ENCODE results near the gene CLCN7.
"Not testable (repeated sequence)": the region's sequence is repeated elsewhere in the genome, so short reads cannot be mapped to it uniquely, and the experiment has no call there.

Gene CLCN7

DNA sequence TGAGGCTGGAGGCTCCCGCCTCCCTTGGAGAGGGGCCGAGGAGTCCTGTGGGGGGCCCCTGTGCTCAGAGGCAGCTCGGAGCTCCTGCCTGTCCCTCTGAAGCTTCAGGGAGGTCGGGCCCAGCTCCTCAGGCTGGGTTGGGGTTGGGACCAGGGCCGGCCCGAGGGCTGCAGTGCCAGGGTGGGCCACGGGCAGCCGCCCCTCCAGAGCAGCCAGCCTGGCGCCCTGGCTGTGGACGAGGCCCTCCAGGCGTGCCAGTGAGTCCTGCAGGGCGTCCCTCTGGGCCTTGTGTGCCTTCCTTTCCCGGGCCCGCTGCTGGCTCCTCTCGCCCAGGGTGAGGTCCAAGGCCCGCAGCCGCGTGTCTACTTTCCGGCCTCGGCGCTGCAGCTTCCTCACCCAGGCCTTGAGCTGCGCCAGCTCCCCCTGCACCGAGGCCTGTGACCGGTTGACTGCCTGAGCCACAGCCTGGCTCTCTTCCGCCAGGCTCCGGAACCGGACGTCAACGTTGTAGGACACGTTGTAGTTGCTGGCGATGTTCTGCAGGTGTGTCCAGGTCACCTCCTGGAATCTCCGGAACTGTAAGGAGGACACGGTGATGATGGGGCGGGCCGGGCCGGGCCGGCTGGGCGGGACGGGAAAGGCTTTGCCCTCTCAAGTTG lies 12.7 kb upstream of the CLCN7 start:
- DNase-seq, result no peak

DNA sequence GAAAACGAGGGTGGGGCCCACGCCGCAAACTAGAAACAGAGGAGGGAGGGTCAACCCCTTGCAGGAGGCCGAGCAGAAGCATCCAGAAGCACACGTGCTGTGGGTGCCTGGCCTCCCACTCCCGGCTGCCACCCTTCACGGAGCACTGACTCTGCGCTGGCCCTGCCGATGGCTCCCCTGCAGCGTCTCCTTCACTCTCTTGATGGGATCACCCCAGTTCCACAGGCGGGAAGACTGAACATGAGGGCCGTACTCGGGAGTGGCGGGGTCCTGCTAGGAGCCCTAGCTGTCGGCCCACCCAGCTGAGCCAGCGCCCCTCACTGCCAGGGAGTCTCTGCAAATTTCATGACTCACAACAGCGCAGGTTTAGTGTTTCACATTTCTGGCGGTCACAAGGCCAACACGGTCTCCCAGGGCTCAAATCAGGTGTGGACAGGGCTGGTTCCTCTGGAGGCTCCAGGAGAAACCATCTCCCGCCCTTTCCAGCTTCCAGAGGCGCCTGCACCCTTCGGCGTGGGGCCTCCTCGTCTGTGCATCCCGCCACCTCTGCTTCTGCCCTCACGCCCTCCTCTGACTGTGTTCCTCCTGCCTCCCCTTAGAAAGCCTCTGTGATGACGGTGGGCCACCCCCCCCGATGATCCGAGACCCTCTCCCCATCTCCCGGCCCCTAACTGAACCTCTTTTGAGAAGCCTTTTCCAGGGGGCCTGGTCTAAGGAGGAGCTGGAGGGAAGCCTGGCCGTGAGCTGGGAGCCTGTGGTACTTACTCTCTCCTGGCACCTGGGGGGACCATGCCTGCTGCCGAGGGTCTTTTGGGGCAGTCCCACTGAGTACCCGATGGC lies 11.9 kb upstream of the CLCN7 start:
- no peak for DNase-seq

DNA sequence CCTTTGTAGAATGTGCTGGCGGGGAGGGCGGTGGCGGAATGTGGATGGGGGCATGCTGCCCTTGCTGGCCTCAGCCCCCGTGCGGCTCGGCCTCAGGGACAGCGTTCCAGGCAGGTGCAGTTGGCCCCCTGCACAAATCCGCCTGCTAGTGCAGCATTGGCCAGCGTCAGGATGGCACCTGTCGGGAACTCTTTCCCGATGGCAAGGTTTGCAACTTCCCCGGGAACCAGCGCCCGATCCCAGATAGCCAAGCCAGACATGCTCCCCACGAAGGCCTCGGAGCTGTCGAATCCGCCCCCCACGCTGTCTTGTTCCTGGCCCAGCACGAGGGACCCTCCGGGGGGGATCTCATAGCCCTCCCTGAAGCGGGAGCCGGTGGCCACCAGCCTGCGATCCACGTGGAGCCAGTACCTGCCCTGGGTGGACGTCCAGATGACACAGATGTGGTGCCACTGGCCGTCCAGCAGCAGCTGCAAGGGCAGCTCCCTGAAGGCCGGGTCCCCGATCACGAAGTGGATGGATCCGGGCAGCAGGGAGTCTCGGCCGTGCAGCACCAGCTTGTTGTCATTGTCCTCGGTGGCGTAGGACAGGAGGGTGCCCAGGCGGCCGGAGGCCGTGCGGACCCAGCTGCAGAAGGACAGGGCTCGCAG lies 11.1 kb upstream of the CLCN7 start:
- no peak for DNase-seq

DNA sequence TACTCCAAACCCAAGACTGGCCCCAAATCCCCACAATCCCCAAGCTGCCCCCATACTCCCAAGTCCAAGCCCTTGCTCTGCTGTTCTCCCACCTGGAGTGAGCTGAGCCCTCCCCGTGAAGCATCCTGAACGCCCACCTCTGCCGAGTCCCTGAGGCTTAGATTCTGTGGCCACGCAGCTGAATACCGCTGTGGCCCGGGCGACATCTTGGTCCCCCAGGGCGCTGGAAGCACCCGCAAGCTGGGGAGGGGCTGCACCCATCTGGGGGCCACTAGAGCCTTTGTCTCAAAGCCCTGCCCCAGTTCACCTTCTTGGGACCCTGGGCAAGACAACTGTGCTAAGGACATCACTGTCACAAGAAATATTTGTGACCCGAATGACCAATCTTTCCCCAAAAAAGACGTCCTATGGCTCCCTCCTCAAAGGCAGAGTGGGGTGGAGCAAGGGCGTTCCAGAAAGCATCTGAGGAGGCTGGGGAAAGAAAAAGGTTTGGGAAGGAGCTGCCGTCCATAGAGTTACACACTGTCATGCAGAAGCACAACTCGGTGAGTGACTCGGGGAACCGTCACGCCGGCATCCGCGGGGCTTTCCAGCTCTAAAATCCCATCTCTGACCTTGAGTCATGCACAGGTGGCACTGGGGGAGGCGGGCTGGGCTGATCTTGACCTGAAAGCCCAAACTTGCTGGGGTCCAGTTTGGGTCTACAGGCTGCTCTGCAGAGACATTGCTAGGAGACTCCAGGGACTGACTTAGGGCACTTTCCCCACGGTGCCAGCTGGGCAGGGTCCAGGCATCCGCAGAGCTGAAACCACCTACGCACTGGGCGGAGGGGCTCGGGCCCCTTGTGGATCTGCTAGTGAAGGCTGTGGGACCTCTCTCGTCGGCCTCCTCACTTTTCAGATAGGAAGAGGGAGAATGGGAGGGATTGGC lies 7.3 kb upstream of the CLCN7 start:
- no peak for DNase-seq

DNA sequence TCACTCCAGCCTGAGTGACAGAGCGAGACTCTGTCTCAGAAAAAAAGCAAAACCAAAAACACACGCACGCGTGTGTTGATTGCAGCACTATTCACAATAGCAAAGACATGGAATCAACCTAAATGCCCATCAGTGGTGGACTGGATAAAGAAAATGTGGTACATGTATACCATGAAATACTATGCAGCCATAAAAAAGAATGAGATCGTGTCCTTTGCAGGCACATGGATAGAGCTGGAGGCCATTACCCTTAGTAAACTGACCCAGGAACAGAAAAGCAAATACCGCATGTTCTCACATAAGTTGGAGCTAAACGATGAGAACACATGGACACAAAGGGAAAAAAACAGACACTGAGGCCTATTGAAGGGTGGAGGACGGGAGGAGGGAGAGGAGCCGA lies 4.1 kb upstream of the CLCN7 start:
- DNase-seq, result not testable (repeated sequence)

DNA sequence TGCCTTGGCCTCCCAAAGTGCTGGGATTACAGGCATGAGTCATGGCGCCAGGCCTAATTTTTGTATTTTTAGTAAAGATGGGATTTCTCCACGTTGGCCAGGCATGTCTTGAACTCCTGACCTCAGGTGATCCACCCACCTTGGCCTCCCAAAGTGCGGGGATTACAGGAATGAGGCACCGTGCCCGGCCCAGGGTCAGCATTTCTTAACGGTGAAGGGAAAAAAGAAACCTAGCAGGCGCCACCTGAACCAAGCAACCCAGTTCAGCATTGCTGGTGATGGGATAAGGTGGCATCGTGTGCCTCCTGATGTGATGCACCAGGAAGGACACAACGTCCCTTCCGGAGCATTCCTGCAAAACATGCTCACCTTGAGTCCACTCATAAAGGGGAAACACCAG lies 2.2 kb upstream of the CLCN7 start:
- no peak for DNase-seq

DNA sequence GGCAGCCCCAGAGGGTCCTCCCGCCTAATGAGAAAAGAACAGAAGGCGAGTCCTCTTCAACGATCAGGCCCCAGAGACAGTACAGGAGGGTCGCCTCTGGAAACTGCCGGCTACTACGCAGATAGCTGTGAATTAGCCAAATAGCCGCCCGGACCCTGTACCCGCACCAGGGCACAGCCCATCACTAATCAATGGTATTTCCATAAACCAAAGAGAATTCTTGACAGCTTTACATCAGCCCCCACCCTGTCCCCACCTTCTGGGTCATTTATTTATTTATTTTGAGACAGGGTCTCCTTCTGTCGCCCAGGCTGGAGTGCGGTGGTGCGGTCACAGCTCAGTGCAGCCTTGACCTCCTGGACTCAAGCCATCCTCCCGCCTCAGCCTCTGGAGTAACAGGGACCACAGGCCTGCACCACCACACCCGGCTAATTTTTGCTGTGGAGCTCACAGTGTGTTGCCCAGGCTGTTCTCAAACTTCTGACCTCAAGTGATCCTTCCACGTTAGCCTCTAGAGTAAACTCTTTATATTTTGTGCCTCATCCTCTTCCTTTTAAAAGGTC lies 805 bp upstream of the CLCN7 start:
- no peak for DNase-seq

DNA sequence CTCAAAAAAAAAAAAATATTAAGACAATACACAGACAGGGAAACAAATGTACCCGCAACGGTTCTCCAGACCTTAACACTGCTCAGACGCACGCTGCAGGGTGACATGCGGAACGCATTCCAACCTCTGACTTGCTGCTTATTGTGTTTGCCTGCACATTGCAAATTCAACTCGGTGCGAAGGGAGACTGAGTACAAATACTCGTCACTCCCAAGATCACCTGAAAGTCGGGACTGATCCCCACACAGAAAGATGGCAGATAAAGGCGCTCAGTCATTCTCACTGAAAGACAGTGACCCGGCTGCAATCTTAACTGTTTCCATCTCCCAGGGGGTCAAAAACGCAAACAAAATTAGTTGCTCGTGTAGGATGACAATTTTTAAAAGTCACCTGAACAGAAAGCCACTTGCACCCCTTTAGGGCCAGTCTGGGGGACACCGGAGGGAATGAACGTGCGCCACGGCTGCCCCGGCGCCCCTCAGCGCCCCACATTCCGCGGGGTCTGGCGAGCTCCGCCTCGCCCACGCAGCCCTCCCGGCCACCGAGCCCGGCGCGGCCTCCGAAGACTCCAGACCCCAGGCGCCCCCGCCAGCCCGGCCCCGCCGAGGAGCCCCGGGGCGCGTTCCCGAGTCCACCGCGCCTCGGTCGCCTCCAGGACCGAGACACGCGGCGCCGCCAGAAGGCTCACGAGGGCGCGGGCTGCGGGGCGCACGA lies 589 bp downstream of the CLCN7 start:
- DNase-seq, result no peak

DNA sequence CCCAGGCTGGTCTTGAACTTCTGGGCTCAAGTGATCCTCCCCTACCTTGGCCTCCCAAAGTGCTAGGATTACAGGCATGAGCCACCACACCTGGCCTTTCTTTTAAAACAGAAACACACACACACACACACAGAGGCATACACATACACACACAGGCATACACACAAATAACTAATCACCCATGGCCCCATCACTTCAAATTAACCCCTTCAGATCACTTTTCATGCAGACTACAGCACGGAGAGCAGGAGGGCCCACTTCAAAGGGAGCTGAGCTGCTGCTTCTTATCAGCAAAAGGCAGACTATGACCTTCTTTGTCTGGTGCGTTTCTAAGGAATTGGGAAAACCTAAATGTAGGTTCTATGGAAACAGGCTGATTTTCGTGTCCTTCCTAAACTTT lies 1.9 kb downstream of the CLCN7 start:
- DNase-seq, result no peak

DNA sequence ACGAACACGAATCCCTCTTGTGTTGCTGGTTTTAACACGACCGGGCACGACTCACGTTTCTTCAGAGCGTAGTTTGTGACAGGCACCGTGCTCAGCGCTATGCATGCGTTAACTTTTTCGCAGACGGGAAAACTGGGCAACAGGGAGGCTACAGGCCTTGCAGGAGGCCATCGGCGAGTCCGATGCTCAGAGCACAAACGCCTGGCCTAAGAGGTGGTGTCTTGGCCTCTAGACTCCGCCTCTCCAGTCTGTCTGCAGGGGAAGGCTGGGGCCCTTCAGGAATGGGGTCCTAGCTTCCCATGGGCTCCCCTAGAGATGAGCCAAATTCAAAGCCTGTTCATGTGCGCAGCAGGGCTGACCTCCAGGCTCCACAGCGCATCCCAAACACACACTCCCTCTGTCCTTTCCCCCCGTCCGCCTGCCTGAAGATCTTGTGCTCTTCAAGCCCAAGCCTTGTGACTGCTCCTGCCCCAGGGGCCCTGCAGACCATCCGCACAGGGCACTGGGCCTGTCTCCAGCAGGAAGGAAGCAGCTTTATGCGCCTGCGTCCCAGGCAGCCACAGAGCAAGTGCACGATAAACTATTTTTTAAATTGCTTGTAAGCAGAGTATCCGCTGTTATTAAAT lies 3.1 kb downstream of the CLCN7 start:
- DNase-seq, result no peak

DNA sequence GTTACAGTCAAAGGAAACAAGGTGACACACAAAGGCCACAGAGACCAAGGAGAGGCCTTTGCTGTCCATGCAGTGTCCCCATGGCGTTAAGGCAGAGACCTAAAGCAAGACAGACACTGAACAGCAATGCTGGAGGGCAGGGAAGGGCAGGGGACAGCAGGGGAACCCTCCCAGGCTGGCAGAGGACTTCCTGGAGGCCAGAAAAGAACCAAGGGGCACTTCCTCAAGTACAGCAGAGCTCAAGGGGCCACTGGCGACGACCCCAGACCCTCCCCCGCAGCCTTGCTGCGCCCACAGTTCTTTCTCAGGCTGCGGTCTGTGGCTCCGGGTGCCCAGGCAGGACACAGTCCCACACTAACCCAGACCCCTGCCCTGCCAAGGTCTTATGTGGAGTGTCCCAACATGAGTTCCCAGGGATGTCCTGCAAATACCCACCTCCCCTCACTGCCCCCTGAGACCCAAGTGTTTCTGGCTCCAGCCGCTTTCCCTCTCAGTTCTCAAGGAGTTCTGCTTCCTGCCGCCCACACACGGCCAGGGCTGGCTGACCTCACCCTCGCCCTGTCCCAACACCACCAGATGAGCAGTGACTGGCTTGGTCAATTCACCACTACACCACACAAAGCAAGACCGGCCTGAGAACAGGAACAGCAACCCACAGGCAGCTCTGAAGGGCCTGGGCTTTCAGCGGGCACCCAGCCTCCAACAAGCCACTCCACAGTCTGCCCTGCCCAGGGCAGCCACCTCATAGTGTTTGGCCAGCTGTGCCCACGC lies 4.2 kb downstream of the CLCN7 start:
- DNase-seq, result no peak

DNA sequence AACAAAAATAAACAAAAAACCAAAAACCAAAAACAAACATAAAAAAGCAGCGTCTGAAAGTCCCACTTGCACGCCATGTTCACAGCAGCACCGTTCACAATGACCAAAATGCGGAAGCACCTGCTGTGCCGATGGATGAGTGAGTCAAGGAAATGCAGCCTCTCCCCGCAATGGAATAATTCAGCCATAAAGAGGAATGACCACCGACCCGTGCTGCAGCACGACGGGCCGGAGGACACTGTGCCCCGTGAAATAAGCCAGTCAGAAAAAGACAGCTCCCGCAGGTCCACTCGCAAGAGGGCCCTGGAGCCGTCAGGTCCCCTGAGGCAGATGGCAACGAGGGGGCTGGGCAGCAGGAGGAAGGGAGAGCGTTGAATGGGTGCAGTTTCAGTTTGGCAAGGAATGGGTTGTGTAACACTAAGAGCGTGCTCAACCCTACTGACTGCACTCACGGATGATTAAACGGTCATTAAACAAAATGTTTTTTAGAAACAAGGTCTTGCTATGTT lies 5.1 kb downstream of the CLCN7 start:
- no peak for DNase-seq

DNA sequence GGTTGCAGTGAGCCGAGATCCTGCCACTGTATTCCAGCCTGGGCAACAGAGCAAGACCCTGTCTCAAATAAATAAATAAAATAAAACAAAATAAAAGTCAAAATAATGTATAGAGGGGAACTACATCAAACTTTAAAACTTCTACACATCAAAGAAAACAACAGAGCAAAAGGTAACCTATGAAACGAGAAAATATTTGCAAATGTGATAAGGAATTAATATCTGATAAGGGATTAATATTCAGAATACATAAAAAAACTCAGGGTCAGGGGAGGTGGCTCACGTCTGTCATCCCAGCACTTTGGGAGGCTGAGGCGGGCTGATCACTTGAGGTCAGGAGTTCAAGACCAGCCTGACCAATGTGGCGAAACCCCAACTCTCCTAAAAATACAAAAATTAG lies 5.7 kb downstream of the CLCN7 start:
- DNase-seq, result not testable (repeated sequence)

DNA sequence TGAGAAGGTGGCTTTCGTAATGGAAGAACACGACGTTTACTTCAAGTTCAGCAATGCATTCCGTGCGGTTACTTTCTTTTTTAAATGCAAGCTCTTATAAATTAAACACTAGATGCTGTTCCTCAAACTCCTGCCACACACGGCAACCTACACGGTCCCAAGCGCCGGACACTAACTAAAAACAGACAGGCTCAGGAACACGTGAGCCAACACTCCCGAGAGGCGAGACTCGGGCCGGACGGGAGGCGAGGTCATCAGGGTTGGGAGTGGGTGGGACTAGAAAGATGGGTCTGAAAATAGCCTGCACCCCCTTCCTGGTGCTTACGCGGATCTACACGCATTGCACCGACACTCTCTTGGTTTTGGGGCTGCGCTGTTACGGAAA lies 6.4 kb downstream of the CLCN7 start:
- no peak for DNase-seq

DNA sequence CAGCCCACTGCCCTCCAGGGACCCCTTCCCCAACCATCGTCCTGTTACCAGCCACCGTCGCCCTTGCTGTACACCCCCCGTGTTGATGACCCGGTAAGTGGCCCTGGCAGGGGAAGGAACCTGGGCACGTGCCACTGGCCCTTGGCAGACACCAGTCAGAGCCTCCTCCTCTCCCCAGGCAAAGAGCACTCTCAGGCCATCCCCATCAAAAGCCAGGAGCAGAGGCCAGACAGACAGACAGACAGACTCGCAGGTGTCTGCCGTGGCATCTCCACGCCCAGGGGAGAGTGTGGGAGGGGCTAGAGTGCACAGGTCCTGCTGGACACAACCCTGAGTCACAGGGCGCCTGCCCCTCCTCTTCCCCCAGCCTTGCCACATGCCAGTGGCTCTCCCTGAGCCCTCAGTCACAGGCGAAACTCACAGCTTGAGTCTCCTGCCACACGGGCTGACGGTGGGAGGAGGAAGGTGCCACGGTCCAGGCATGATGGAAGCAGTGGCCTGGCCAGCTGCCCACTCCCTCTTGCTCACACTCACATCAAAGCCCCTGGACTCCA lies 7.8 kb downstream of the CLCN7 start:
- no peak for DNase-seq

DNA sequence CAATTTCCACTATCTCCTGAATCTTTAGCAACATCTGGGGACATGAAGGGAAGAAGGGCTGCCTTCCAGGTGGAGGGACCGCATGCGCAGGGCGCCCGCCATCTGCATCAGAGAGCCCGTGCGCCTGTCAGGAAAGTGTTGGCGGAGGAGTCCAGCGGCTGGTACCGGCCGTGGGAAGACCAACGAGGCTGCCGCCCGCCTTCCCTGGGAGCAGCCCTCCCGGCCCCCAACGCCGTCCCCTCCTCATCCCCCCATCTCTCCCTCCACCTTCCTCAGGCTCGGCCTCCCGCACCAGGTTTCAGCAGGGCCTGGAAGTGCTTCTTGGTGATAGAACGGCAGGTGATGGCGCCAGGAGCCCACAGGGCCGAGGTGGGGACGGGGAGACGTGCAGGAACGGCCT lies 8.8 kb downstream of the CLCN7 start:
- no peak for DNase-seq

DNA sequence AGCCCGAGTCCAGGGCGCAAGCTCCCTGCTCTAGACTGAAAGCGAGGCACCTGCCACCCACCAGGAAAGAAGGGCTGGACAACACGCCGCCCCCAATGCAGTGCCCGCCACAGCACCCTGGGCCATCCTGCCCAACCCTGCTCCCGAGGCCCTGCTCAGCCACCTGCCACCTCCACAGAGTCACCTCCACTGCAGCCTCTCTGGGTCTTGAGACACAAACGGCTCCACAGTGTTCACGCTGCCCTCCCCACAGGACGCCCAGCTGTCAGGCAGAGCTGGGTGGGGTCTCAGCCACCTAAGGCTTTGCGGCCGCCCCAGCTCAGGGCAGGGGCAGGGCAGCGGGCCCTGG lies 9.3 kb downstream of the CLCN7 start:
- no peak for DNase-seq

DNA sequence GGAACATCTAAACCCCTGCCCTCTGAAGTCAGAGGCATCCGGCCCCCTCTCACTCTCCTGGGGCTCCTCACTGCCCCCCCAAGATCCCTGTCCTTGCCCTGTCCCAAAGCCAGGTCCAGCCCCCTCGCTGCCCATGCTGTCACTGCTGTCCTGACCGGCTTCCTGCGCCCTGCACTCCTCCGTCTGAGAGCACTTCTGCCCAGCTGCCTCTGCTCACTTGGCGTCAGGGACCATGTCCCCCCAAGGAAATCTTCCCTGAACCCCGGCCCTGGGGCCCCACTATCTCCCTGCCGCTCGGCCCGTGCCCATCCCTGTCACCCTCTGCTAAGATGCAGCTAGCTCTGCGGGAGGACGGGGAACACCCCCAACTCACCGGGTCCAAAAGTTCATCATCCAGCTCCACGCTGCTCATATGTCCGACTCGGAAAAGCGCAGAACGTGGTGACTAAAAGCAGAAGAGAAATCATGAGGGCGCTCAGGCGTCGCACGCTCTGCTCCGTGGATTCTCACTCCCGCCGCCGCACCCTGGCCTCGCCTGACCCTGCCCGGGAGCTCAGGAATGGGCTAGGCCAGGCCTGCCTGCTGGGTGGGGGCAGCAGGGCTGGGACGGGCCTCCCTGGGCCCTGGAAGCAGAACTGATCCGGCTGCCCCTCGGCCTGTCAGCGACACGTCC lies 9.8 kb downstream of the CLCN7 start:
- no peak for DNase-seq

DNA sequence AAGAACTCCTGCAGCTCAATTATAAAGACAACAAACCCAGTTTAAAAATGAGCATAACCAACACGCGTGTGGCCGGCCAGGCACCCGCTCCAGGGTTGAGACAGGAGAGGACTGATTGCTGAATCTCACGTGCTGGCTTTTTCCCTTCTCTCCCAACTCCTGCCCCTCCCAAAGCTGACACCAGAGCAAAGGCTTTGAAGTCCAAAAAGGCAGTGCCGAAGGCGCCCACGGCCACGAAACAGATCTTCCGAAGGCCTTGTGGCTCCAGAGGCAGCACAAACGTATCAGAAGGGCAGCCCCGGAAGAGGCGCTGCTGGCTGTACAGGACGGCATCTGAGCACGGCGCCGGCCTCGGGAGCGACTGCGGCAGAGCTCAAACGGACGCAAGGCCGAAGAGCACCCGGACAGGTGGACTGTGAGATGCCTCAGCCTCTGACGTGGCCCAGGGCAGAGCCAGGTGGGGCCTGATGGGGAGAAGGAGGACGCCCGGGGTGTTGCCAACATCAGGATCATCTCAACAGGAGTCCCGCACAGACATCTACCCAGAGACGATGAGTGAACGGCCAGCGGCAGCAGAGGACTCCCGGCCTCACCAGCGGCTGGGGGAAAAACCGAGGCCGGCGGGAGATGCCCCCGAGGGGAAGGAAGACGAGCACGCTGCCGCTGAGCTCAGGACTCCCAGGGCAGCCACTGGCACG lies 10.5 kb downstream of the CLCN7 start:
- DNase-seq, result no peak

All from fibroblast of skin of scalp (primary cell).